ENCODE results near the gene SAMD14. TPM values are rescaled to one million over a fixed set of nuclear protein-coding genes. Genes with fewer than 3 reads are reported as not detected.

The SAMD14 gene
- total RNA-seq, 2 experiments from 2014 or later = 0.59 TPM; not detected in 1

DNA sequence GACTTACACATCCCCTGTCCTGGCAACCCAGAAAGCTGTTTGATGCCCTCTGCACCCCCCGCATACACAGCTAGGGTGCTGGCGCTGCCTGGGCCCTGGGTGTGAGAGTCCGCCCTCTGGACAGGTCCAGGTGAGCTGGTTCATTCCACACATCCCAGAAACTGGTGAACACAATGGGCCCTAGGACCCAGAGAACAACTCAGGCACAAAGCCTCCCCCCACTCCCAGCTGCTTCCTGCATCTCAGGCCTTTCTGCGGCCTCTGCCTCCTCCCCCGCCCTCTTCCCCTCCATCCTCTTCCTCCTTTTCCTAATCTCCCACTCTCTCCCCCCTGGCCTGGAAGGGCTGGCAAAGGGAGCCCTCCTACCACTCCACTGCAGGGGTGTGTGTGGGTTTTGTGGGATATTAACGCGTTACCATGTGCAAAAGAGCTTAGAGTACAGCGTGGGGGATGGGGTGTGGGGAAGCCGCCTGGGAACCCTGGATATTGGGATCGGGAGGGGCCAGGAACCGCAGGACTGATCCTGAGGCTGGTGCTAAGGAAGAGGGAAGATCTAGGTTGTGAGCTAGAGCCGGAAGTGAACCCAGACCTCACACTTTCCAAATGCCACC is 22.1 kb upstream of the SAMD14 start:
- H3K36me3 ChIP-seq (ENCODE audit: insufficient read depth, low read length) = peaks cover 19% of the 10 kb centered on the region
- no peaks in the 10 kb centered on the region for H3K9me3 ChIP-seq (ENCODE audit: low read length)
- peak overlapping the region; percentile 51; the same call in 1 of the 2 replicates for H2AFZ ChIP-seq (ENCODE audit: low read length)
- peaks cover 37% of the 10 kb centered on the region for H3K79me2 ChIP-seq (ENCODE audit: insufficient read depth, low read depth, low read length)
- peaks cover 9% of the 10 kb centered on the region for H4K20me1 ChIP-seq (ENCODE audit: insufficient read depth, low read length)
- BruUV-seq (replicated peaks) = no TSS peak
- intact Hi-C loops (cut with micrococcal nuclease; ENCODE audit: unreplicated experiment) = loop anchor here (1.0 to 10.0 kb wide), 3 partner anchors 9 to 477 kb away; partner anchors contain the start of genes PDK2 and SPOP
- no peaks in the 10 kb centered on the region for H3K9me2 ChIP-seq (ENCODE audit: insufficient read depth, low read length)
- DNase-seq (ENCODE audit: low spot score) = peak; percentile 86
- H3K4me2 ChIP-seq (ENCODE audit: low read length) = peak overlapping the region; percentile 98
- CTCF ChIA-PET (ENCODE audit: unreplicated experiment) = interaction anchor here (0.6 to 1.6 kb wide), 5 partner anchors 9 to 58 kb away, joined by 3 to 5 read pairs (median 4); no protein-coding TSS in a partner anchor
- TF ChIP-seq EZH2phosphoT487 (IDR thresholded peaks at IDR 0.05; ENCODE audit: borderline replicate concordance, low read depth, low read length) = no peak
- TF ChIP-seq, protein P1, sequence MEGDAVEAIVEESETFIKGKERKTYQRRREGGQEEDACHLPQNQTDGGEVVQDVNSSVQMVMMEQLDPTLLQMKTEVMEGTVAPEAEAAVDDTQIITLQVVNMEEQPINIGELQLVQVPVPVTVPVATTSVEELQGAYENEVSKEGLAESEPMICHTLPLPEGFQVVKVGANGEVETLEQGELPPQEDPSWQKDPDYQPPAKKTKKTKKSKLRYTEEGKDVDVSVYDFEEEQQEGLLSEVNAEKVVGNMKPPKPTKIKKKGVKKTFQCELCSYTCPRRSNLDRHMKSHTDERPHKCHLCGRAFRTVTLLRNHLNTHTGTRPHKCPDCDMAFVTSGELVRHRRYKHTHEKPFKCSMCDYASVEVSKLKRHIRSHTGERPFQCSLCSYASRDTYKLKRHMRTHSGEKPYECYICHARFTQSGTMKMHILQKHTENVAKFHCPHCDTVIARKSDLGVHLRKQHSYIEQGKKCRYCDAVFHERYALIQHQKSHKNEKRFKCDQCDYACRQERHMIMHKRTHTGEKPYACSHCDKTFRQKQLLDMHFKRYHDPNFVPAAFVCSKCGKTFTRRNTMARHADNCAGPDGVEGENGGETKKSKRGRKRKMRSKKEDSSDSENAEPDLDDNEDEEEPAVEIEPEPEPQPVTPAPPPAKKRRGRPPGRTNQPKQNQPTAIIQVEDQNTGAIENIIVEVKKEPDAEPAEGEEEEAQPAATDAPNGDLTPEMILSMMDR (conservative IDR thresholded peaks at IDR 0.05; ENCODE audit: low read length) = no peak
- H3K27ac ChIP-seq (ENCODE audit: low read depth, low read length, poor library complexity, severe bottlenecking) = peak overlapping the region; percentile 87
- peak overlapping the region; percentile 89 for H3K4me3 ChIP-seq (ENCODE audit: low read depth, low read length, poor library complexity, severe bottlenecking)
- POLR2A ChIA-PET = interaction anchor here (0.6 to 2.5 kb wide), 4 partner anchors 9 to 793 kb away, joined by 3 to 20 read pairs (median 3); partner anchors contain the start of gene SLC35B1
- H3K4me1 ChIP-seq (ENCODE audit: insufficient read depth, low read length, poor library complexity, severe bottlenecking) = peaks cover 36% of the 10 kb centered on the region

DNA sequence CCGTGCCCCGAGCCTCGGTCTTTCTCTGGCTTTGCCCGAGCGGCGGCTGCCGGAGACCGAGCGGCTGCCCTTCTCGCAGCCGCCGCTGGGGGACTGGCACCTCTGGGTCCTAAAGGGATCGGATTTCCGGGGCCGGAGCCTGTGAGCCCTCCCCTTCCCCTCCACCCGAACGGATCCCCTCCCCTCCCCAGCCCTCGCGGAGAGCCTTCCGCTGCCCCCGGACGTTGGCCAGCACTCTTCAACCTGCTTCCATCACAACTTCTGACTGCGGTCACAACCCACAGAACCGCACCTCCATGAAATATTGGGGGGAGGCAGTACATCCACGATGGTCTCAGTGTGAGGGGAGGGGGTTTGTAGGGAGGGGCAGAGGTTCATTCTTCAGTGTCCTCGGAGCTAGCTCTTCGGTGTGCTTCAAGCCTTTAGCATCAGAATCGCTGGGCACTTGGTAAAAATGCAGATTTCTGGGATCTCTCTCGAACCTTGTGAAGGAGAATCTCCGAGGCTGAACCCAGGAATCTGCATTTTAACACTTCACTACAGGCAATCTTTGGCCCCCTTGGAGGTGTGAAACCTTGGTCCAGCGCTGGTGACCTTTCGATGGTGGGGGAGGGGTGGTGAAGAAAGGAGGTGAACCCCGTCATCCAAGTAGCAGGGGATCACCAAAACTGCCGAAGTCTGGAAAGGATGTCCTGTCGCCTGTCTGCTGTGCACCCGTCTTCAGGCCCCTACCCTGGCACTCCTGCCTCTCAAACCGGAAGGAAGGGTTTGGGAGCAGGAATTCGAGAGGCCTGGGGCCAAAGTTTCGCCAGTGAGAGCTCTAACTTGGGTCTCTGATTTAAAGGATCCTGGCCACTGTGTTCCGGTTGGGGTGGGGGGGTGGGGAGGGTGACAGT is 21.3 kb upstream of the SAMD14 start:
- Histone ChIP-seq H3K79me2 (ENCODE audit: insufficient read depth, low read depth, low read length) (peaks cover 45% of the 10 kb centered on the region), H3K9me2 (ENCODE audit: insufficient read depth, low read length) (no peaks in the 10 kb centered on the region), H3K27ac (ENCODE audit: low read depth, low read length, poor library complexity, severe bottlenecking) (peak overlapping the region; percentile 87), H3K4me2 (ENCODE audit: low read length) (peak overlapping the region; percentile 98), H3K9me3 (ENCODE audit: low read length) (no peaks in the 10 kb centered on the region), H3K4me1 (ENCODE audit: insufficient read depth, low read length, poor library complexity, severe bottlenecking) (peaks cover 44% of the 10 kb centered on the region), H4K20me1 (ENCODE audit: insufficient read depth, low read length) (peaks cover 17% of the 10 kb centered on the region), H3K36me3 (ENCODE audit: insufficient read depth, low read length) (peaks cover 27% of the 10 kb centered on the region), H3K4me3 (ENCODE audit: low read depth, low read length, poor library complexity, severe bottlenecking) (peak overlapping the region; percentile 89), H2AFZ (ENCODE audit: low read length) (peak overlapping the region; percentile 64; the same call in 1 of the 2 replicates)
- POLR2A ChIA-PET = interaction anchor here (0.6 to 2.5 kb wide), 7 partner anchors 10 to 792 kb away, joined by 3 to 20 read pairs (median 4); partner anchors contain the start of gene SLC35B1
- DNase-seq (ENCODE audit: low spot score) = peak; percentile 95
- intact Hi-C loops (cut with micrococcal nuclease; ENCODE audit: unreplicated experiment) = loop anchor here (1.0 to 10.0 kb wide), 3 partner anchors 10 to 476 kb away; partner anchors contain the start of genes PDK2 and SPOP
- TF ChIP-seq, protein P1 (conservative IDR thresholded peaks at IDR 0.05; ENCODE audit: low read length) = peak; percentile 60
- TF ChIP-seq EZH2phosphoT487 (IDR thresholded peaks at IDR 0.05; ENCODE audit: borderline replicate concordance, low read depth, low read length) = no peak
- CTCF ChIA-PET (ENCODE audit: unreplicated experiment) = interaction anchor here (0.6 to 1.6 kb wide), 5 partner anchors 8 to 57 kb away, joined by 3 to 5 read pairs (median 4); no protein-coding TSS in a partner anchor
- TSS peak; percentile 61 for BruUV-seq (replicated peaks)

Data from OCI-LY7 (cell line).